Renal cortical epithelial cell (primary cell): Measurements from ENCODE around the gene FCER1G. TPM values are rescaled to one million over a fixed set of nuclear protein-coding genes. Genes with fewer than 3 reads are reported as not detected.
"Not testable (repeated sequence)": the region's sequence is repeated elsewhere in the genome, so short reads cannot be mapped to it uniquely, and the experiment has no call there.

Source experiments
- DNase-seq: peaks from one replicate; pipeline ENCODE4 v3.0.0-alpha.2; 2011; ENCODE audit warnings: low read depth
- total RNA-seq: library from RNA; depleted of rRNA; stranded (reverse); fragments of >200 nt; gene quantifications from 2 replicates; pipeline ENCODE4 v1.2.3, GENCODE V29; 2014

The FCER1G gene
- total RNA-seq, 1 donor from 2014 or later: not detected

GRCh38 chr1:161206411-161207140, 8.5 kb upstream of the FCER1G start:
- no peak for DNase-seq

DNA sequence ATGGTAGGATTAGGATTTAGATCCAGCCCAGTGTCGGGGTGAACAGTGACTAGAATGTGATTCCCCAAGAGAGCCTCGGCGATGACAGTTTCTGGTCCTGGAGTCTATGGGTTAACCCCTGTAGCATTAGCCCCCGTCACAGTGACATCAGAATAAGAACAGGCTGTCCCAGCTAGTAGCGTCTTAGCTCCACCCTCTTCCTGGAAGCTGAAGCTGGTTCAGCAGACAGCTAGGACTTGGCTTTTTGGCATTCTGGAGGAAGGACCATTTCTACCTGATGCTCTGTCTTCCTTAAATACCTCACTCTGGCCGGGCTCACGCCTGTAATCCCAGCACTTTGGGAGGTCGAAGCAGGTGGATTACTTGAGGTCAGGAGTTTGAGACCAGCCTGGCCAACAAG, 7.9 kb upstream of the FCER1G start:
- no peak for DNase-seq

DNA sequence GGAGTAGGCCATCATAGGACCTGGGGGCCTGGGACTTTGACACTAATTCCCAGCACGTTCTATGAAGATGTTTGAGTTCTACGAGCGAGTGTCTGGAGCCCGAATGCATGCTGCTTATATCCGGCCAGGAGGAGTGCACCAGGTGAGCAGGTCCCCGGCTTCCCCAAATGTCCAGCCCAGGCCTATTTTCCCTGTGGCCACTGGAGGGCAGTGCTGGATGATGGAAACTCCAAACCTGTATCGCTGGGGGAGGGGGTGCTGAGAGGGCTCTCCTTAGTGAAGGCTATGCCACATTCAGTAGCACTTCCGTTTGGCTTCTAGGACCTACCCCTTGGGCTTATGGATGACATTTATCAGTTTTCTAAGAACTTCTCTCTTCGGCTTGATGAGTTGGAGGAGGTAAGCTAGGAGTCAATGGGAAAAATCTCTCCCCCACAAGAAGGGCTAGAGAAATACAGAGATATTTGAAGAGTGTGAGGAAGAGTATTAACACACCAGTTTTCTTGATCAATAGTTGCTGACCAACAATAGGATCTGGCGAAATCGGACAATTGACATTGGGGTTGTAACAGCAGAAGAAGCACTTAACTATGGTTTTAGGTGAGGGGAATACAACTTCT, 5.2 kb upstream of the FCER1G start:
- DNase-seq: peak; percentile 59

GRCh38 chr1:161214369-161214768, 726 bp upstream of the FCER1G start:
- no peak for DNase-seq

DNA sequence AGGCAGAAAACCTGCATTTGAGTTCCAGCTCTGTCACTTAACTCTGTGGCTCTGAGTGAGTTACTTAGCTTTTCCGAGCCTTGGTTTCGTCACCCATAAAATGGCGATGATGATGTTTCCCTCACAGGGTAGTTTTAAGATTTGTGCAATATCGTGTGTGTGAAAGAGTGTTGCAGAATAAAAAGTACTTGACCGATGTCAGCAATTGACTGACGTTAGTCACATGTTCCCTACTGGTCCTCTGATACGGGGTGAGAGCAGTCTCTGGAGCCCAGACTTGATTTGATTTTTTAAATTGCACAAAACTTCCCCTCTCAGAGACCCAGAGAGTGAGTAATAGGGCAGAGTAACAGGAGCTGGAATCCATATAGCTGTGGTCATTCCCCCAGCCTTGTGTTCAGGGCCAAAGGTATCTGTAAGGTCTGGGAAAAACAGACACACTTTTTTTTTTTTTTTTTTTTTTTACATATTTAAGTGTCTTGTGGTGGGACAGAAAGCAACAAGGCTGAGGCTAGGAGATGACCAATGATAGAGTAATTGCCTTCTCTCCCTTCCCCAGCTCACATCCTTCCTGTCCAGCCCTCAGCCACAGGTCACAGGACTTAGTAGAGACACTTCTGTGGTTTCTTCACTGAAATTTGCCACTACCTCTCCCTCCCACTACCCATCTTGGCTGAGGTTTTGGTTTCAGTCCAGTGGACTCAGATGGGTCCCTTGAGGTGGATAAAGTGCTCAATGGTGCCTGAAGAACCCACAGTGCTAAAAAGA, 2.0 kb downstream of the FCER1G start:
- DNase-seq: peak; percentile 89

DNA sequence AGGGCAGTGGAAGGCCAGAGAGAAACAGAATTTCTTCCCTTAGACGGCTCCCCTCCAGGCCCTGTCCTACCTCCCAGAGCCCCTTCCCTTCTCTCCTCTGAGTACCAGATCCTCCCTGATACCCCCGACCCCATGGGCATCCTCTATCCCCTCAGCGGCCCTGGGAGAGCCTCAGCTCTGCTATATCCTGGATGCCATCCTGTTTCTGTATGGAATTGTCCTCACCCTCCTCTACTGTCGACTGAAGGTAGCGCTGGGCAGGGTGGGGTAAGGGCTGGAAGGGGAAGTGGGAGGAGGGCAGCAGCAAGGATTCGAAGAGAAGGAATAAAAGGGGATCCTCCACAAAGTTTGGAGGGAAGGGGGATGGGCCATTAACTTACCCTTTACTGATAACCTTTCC, 2.7 kb downstream of the FCER1G start:
- DNase-seq: no peak

DNA sequence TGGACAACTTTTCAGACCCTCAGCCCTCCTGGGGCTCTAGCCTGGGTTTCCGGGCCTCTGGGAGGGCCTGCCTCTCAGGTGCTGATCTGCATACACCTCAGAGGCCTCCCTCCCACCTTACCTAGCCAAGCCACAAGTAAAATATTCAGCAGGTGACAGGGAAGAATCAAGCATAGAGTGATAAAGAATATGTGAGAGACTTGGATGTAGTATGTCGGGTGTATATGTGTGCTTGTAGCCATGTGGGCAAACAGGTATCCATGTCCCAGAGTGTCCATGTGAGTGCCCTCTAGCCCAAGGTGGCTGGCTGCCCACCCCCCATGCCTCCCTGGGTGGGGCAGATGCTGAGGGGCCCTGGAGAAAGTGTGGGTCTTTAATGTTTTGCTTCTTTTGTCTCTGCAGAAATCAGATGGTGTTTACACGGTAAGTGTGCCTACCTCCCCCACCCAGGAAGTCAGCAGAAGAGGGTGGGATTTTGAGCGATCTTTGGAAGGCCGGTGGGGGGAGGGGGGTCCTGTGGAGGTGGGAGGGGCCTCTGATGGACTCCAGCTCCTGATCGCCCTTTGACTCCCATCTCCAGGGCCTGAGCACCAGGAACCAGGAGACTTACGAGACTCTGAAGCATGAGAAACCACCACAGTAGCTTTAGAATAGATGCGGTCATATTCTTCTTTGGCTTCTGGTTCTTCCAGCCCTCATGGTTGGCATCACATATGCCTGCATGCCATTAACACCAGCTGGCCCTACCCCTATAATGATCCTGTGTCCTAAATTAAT, 3.4 kb downstream of the FCER1G start:
- DNase-seq: no peak

DNA sequence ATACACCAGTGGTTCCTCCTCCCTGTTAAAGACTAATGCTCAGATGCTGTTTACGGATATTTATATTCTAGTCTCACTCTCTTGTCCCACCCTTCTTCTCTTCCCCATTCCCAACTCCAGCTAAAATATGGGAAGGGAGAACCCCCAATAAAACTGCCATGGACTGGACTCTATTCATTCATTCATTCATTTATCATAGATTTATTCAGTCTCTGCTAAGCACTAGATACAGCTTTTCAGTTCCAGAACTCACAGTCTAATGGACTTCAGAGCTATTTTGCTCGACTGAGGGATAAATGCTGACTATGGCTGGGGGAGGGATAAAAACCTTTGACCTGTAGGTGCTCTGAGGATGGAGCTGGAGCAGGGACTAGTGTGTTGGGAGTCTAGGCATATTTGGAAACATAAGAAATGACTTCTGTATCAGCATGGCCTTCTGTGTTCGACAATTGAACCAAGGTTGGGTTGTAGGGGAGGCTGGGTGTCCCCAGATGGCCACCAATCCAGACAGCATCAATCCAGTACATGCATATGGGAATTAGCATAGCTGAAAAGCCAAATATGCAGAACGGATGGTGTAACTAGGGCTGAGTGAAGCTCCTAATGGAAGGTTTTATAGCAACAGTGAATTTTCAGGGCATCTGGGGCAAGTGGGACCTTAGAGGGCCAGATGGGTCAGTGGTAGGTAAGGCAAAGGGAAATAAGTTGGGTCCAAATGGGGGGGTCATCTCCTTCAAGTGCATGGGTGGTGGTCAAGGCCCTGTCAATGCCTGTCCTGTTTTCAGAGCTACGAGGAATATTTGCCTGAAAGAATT, 4.2 kb downstream of the FCER1G start:
- DNase-seq: no peak

GRCh38 chr1:161220002-161220401, 4.9 kb downstream of the FCER1G start:
- no peak for DNase-seq

DNA sequence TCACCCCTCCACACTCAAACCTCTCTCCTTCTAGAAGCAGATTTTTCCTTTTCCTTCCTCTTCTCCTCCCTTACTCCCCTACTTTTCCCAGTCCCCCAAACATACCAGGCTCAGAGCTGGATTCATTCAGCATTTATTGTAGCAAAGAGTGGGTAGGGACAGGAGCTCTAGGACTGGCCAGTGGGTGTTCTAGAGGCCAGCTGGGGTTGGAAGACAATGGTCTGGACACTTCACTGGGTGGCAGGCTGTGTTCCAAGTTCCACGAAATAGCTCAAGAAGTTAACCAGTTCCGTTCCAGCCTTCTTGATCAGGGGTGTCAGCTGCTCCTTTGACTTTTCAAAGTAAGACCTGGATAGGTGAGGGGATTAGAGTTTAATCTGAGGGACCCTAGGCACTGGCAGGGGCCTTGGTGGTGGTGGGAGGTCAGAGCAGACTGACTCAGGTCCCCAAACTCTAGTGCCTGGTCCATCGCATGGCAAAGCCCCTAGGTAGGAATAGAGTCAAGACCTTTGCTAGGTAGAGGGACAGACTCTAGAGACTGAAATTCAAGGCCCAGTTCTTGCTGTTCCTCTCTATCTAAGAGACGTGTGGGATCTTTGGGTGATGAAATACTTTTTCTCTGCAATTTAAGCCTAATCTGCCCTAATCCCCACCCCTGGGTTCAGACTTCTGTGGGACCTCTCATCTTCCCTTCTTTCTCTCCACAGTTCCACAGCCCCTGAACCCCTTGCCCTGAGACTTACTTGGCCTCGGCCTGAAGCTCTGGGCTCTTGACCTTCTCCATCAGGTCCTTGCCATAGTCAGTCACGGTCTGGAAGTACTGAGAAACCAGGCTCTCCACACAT, 7.3 kb downstream of the FCER1G start:
- no peak for DNase-seq

DNA sequence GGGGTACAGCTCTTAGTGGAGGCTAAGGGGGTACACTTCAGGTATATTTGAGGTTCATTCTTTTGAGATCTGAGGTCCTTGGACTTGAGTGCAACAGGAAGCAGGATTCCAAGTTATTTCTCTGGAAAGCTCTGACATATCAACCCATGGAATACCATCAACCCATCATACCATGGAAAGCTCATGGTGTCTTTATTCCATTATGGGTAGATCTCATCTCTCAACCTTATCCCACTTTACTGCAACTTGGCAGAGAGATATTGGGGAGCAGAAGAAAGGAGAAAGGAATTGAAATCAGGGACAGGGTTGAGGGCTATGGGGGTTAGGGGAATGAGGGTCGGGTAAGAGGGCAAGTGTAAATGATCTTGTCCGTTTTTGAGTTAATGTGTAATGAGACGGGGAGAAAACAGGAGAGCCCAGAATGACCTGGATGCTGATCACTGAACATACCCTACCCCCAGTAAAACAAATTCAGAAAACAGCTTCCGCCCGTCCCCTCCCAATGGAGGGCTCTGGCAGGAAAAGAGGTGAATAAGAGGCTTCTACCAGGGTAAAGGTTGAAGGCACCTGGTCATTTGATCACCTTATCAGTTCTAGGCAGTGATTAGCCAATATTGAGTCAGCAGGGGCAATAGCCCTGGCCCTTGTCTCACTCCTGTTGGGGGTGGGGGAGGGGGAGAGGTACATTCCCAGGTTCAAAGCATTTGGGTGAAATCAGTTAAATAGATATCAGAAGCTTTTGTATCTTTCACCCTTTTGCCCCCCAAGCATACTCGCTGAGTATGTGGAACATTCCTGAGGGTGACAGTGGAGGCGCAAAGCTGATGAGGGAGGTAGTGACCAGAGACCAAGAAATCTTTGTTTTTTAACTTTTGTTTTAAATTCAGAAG, 9.0 kb downstream of the FCER1G start:
- DNase-seq: no peak

- DNase-seq: not testable (repeated sequence)
These were observed 9.6 kb downstream of the FCER1G start for GRCh38 chr1:161224695-161225087.

- DNase-seq: no peak
These were observed 10.1 kb downstream of the FCER1G start for GRCh38 chr1:161225178-161225533.

DNA sequence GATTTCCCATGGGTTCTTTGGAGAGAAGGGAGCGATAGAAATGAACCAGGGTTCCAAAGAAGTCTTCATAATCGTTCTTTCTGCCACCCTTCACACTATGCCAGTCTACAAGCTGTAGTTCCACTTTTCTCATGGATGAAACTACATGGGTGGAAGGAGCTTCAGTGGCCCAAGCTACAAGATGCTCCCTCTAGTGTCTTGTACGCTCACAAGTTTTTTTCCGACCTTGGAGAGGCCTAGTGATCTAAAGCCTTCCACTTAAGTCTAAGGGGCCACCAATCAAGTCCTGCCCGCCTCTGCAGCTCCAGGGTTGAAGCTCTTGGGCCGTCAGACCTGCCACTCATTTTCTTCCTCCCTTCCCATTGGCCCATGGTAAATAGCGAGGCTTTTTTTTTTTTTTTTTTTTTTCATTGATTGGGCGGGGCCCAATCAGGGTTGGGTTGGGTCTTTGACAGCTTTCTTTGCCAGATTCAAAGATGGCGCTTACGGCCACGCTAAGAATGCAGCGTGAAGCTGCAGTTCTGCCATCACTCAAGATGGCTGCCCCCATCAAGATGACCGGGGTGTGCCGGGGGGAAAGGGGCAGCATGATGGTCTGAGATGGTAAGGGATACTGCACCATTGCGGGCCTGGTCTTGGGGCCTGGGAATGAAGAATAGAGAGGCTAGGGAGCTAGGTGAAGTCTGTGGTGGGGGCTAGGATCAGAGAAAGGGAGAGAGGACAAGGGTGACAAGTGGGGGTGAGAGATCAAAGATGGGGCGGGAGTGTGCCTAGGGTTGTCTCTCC, 10.6 kb downstream of the FCER1G start, which contains the start of gene TOMM40L:
Gene TOMM40L, plus strand, starts transcription at position 527 of the 786 bp plus-strand sequence. CDS start 430 bp downstream, outside the sequence.
- DNase-seq: peak; percentile 99

- no peak for DNase-seq
These were observed 11.2 kb downstream of the FCER1G start for GRCh38 chr1:161226320-161226711.

DNA sequence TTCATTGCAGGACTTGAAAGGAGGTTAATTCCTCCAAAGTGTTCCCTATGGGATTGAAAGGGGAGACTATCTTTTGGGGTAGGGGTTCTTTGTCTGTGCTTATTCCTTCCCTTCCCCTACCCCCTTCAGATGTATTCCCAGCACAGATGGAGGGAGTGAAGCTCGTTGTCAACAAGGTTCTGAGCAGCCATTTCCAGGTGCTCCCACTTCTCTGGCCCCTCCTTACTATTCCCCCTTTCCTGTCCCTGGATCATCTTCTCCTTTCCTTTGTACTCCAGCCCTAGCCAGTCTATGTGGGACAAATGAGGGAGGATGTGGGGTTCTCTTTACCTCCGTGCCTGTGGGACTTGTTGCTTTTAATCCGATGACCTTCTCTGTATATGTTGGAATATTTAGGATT, 11.7 kb downstream of the FCER1G start:
- DNase-seq: no peak

- DNase-seq: peak; percentile 56
These were observed 12.2 kb downstream of the FCER1G start for GRCh38 chr1:161227196-161227871.

DNA sequence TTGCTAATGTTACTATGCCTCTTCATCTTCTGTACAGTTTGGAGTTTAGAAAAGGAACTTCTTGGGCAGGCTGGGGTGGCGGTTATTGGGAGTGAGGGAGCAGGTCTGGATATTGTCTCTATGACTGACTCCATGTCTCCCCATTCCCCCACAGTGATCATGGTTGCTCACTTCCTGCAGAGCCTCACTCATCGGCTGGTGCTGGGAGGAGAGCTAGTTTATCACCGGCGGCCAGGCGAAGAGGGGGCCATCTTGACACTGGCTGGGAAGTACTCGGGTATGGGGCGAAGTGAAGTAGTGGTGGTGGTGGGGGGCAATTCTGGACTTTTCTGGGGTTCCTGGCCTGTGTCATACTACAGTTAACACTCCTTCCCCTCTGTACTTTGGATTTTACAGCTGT, 12.9 kb downstream of the FCER1G start:
- DNase-seq: no peak
